BE2C (cell line): Measurements from ENCODE around the gene PPP1R12B.
"Not testable (repeated sequence)": the region's sequence is repeated elsewhere in the genome, so short reads cannot be mapped to it uniquely, and the experiment has no call there.

Experiments used
- DNase-seq: peaks from one replicate; pipeline ENCODE4 v3.0.0-alpha.2; 2020
- H3K27me3 ChIP-seq: fragments of 250-450 bp; sonication (Bioruptor Pico); 2 replicates; pipeline ENCODE4 v1.5.1; 2020; ENCODE audit warnings: mild to moderate bottlenecking
- H3K36me3 ChIP-seq: fragments of 250-450 bp; sonication (Bioruptor Pico); 2 replicates; pipeline ENCODE4 v1.5.1; 2020; ENCODE audit warnings: mild to moderate bottlenecking
- H3K4me1 ChIP-seq: fragments of 250-450 bp; sonication (Bioruptor Pico); 2 replicates; pipeline ENCODE4 v1.5.1; 2020
- H3K4me3 ChIP-seq: 2 replicates; pipeline ENCODE4 v1.5.1; 2011; ENCODE audit warnings: low read depth, low read length
- H3K9me3 ChIP-seq: fragments of 250-450 bp; sonication (Bioruptor Pico); 2 replicates; pipeline ENCODE4 v1.5.1; 2020
- TF ChIP-seq, protein P1 (sequence below): IDR thresholded peaks from 2 replicates; pipeline ENCODE4 v1.5.1; 2012; ENCODE audit warnings: mild to moderate bottlenecking, low read depth, low read length

Gene PPP1R12B

DNA sequence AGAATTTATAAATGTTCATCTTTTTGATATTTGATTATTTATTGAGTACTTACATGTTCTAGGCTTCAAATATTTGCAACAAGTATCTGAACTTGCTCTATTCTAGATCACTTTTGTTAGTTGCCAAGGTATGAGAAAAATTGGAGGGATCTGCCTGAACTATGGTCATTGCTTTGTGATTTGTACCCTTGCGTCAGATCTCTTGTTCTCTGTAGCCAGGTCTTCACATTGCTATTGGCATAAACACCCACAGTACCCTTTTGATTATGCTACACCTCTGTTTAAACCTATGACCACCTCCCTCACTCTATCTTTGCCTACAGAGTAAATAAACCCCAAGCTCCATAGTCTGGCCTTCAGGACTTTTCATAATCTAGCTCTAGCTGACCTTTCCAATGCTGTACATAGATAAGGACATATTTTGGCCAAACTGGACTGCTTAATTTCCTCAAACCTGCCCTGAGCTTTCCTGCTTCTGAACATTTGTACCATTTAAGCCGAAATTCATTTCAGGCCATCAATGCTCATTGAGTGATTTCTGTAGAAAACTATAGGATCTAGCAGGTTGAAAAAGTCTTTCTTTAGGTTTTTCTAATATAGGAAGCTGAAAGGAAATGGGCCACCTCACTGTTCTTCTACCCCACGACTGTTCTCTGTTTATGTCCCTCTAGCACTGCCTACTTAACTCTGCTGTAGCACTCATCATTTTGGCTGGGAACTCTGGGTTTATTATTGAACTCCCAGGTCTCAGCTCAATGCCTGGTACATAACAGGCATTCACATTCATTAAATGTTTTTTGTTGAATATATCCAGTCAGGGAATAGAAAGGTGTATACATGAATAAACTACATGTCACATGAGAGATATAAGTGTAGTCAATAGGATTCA lies 84.9 kb downstream of the PPP1R12B start:
- TF ChIP-seq, protein P1, sequence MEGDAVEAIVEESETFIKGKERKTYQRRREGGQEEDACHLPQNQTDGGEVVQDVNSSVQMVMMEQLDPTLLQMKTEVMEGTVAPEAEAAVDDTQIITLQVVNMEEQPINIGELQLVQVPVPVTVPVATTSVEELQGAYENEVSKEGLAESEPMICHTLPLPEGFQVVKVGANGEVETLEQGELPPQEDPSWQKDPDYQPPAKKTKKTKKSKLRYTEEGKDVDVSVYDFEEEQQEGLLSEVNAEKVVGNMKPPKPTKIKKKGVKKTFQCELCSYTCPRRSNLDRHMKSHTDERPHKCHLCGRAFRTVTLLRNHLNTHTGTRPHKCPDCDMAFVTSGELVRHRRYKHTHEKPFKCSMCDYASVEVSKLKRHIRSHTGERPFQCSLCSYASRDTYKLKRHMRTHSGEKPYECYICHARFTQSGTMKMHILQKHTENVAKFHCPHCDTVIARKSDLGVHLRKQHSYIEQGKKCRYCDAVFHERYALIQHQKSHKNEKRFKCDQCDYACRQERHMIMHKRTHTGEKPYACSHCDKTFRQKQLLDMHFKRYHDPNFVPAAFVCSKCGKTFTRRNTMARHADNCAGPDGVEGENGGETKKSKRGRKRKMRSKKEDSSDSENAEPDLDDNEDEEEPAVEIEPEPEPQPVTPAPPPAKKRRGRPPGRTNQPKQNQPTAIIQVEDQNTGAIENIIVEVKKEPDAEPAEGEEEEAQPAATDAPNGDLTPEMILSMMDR = no peak
- no peaks in the 10 kb centered on the region for H3K9me3 ChIP-seq
- no peaks in the 10 kb centered on the region for H3K27me3 ChIP-seq
- no peak overlapping the region for H3K4me3 ChIP-seq
- no peak for DNase-seq
- H3K36me3 ChIP-seq = peaks cover 4% of the 10 kb centered on the region; the same call in 1 of the 2 replicates
- peaks cover 3% of the 10 kb centered on the region for H3K4me1 ChIP-seq

DNA sequence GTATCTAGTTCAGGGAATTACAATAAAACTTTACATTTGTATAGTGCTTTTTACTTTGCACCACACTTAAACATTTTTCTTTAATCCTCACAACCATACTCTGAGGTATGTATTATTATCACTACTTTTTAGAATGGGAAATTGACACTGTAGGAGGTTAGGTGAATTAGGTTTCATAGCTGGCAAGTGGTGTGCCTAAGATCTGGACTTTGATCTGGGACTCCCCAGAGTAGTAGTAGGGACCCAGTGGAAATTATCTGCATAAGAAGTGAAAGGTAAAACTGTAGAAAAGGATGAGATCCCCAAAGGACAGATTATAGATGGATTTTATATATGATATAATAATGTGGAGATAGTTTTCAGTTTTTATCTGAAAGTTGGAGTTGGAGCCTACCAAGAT lies 85.6 kb downstream of the PPP1R12B start:
- peaks cover 4% of the 10 kb centered on the region; the same call in 1 of the 2 replicates for H3K36me3 ChIP-seq

DNA sequence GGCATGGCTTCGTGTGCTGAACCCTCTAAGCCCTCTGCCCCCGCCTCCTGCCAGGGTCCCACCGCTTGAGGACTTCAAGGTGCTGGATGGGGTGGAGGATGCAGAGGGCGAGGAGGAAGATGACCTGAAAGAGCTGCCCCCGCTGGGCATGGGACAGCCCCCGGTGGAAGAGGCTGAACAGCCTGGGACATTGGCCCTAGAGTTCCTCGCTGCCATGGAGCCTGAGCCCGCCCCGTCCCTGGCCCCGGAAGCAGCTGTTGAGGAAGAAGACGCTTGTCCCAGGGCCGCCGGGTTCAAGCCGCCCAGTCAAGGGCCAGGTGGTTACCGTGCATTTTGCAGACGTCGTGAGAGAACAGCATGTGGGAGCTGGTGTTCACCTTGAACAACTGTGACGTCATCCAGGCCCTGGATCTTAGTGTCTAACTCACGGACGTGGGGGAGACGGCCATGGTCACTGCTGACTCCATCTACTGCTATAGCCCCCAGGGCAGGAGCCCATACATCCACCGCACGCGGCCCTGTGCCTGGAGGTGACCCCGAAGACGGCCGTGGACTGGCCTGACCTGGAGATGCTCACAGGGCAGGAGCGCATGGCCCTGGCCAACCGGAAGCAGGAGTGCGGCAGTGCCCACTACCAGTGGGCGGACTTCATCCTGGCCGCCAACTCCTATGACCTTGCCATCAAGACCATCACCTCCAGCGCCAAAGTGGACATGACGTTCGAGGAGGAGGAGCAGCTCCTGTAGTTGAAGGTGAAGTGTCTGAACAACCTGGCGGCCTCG lies 90.1 kb downstream of the PPP1R12B start:
- Histone ChIP-seq H3K9me3 (no peaks in the 10 kb centered on the region), H3K4me3 (no peak overlapping the region), H3K4me1 (no peaks in the 10 kb centered on the region), H3K36me3 (peaks cover 7% of the 10 kb centered on the region), H3K27me3 (no peaks in the 10 kb centered on the region)
- no peak for DNase-seq
- TF ChIP-seq, protein P1 = no peak

More for the DNA sequence above, 85.6 kb downstream of the PPP1R12B start:
- Histone ChIP-seq H3K4me3 (no peak overlapping the region), H3K27me3 (no peaks in the 10 kb centered on the region), H3K9me3 (no peaks in the 10 kb centered on the region), H3K4me1 (no peaks in the 10 kb centered on the region)
- TF ChIP-seq, protein P1 = no peak
- no peak for DNase-seq

DNA sequence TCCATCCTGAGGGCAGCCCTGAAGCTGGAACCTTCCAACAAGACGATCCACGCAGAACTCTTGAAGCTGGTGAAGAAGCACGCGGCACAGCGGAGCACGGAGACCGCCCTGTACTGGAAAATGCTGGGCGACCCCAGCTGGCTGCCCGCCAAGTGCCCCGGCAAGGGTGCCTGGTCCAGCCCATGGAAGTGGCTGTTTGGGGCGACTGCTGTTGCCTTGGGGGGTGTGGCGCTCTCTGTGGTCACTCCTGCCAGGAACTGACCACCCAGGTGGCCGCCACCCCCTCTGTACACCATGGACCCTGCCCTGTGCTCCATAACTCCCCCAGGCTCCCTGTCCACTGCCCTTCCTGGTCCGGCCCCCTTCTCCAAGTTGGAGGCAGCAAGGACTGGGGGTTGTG lies 90.8 kb downstream of the PPP1R12B start:
- Histone ChIP-seq H3K4me1 (no peaks in the 10 kb centered on the region), H3K27me3 (no peaks in the 10 kb centered on the region), H3K4me3 (no peak overlapping the region), H3K36me3 (peaks cover 7% of the 10 kb centered on the region), H3K9me3 (no peaks in the 10 kb centered on the region)
- TF ChIP-seq, protein P1 = no peak
- no peak for DNase-seq

DNA sequence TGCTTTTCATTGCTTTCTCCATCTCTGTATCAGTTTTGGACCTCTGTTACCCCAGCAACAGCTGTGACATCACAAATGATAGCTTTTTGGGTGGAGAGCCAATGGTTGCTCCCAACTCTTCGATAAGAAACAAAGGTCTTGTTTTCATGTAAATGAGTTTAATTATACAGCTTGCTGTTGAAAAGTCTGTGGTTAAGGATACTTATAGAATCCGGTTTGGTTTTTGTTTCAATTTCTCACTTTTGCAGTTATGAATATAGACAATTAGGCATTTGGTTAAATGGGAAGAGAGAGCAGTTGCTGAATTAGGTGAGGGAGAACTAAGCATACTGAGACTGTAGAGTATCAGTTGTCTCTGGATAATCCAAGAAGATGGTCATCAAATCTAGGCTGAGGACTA lies 99.6 kb downstream of the PPP1R12B start:
- H3K36me3 ChIP-seq, H3K27me3 ChIP-seq, H3K4me3 ChIP-seq: not testable (repeated sequence)

DNA sequence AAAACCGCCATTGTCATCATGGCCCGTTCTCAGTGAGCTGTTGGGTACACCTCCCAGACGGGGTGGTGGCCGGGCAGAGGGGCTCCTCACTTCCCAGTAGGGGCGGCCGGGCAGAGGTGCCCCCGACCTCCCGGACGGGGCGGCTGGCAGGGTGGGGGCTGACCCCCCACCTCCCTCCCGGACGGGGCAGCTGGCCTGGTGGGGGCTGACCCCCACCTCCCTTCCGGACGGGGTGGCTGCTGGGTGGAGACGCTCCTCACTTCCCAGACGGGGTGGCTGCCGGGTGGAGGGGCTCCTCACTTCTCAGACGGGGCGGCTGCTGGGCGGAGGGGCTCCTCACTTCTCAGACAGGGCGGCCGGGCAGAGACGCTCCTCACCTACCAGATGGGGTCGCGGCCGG lies 103.1 kb downstream of the PPP1R12B start:
- not testable (repeated sequence) for H3K4me1 ChIP-seq, H3K27me3 ChIP-seq, H3K4me3 ChIP-seq, H3K36me3 ChIP-seq, H3K9me3 ChIP-seq, DNase-seq

More for the DNA sequence above, 99.6 kb downstream of the PPP1R12B start:
- not testable (repeated sequence) for DNase-seq, H3K4me1 ChIP-seq, H3K9me3 ChIP-seq

DNA sequence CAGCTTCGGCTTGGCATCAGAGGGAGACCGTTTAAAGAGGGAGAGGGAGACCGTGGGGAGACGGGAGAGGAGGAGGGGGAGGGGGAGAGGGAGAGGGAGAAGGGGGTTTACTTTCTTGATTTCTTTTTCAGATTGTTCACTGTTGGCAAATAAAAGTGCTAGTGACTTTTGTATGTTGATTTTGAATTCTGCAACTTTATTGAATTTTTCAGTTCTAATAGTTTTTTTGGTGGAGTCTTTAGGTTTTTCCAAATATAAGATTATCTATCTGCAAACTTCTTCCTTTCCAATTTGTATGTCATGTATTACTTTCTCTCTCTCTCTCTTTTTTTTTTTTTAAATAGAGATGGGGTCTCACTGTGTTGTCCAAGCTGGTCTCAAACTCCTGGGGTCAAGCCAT lies 104.0 kb downstream of the PPP1R12B start:
- no peak overlapping the region for H3K4me3 ChIP-seq
- TF ChIP-seq, protein P1 = no peak
- H3K9me3 ChIP-seq = no peaks in the 10 kb centered on the region
- no peaks in the 10 kb centered on the region for H3K4me1 ChIP-seq
- no peaks in the 10 kb centered on the region for H3K27me3 ChIP-seq
- H3K36me3 ChIP-seq = no peaks in the 10 kb centered on the region
- no peak for DNase-seq

DNA sequence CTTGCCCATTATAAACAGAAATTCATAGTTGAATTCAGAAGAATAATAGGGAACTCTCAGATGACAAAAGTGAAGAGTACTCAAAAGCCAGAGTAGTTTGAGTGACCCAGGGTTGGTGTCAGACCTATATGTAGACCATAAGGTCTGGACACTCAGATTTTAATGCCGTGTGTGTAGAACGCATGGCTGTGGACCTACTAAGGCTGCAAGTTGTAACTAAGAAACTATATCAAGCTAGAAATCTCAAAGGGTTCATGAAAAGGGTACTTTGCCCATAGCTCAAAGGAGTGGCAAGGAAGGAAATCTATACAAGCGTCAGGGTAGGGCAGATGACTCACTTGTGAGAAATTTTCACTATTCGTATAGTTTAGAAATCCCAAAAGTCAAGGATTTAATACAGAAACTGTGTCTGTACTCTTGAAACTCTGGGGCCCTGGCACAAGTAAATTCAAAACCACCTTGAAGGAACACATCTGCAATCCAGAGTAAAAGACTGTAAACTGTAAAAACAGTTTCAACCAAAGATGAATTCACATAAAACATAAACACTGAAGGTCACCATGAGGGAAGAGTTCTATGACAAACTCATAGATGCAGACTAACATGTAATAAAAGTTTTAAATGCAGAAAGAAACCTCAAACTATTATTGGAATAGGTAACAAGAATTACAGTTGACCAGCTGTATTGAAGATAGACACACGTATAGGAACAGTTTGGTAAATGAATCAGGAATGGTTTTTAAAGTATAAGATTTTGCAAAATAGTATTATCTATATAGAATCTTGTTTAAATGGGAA lies 108.1 kb downstream of the PPP1R12B start:
- H3K27me3 ChIP-seq, H3K4me3 ChIP-seq, H3K9me3 ChIP-seq, H3K36me3 ChIP-seq, DNase-seq, H3K4me1 ChIP-seq: not testable (repeated sequence)

DNA sequence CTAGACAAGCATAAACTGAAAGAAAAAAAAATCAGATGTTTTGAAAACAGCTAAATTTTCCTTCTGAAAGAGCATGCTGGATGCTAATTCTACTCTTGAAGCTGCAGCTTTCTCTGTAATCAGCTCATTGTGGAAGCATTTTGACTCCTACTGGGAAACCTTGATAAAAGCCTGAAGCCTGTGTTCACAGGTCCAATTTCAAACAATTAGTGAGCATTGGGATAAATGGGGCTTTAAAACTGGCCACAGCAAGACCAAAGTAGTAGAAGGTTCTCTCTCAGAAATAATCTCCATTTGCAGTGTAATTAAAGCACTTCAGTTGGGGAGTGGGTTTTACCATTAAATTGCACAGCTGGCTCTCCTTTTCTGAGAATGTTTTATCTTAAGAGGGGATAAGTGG lies 110.2 kb downstream of the PPP1R12B start:
- H3K4me1 ChIP-seq, H3K9me3 ChIP-seq, DNase-seq, H3K4me3 ChIP-seq, H3K36me3 ChIP-seq, H3K27me3 ChIP-seq: not testable (repeated sequence)
